PC-9 (cell line): ENCODE measurements around the gene NUP205.

Source experiments
- EZH2 ChIP-seq: fragments of 200-600 bp; sonication (generic); IDR thresholded peaks from 2 replicates; pipeline ENCODE4 v1.8.0; 2017; ENCODE audit warnings: antibody characterized with exemption, low read depth
- TF ChIP-seq, protein P1 (sequence below): fragments of 200-600 bp; sonication (generic); conservative IDR thresholded peaks from 2 replicates; pipeline ENCODE4 v1.6.1; 2017; ENCODE audit warnings: mixed run types, antibody characterized with exemption, mild to moderate bottlenecking, moderate library complexity

DNA sequence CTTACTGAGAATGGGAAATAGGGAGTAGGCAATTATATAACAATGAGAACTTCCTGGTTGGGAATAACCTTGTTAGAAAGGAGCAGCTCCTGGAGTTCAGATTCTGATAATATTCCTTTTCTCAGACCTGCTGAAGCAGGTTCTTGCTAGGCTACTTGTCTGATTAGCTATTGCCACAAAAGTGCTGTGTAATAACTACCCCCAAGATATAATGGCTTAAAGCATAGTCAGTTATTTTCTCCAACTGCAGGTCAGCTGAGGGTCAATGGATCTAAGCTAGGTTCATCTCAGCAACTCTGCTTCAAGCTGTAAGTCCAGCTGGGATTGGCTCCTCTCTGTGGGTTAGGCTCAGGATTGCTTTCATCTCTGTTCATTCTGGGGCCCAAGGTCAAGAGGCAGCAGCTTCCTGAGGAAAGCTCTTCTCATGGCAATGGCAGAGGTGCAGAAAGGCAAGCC, 38.5 kb upstream of the NUP205 start:
- TF ChIP-seq, protein P1, sequence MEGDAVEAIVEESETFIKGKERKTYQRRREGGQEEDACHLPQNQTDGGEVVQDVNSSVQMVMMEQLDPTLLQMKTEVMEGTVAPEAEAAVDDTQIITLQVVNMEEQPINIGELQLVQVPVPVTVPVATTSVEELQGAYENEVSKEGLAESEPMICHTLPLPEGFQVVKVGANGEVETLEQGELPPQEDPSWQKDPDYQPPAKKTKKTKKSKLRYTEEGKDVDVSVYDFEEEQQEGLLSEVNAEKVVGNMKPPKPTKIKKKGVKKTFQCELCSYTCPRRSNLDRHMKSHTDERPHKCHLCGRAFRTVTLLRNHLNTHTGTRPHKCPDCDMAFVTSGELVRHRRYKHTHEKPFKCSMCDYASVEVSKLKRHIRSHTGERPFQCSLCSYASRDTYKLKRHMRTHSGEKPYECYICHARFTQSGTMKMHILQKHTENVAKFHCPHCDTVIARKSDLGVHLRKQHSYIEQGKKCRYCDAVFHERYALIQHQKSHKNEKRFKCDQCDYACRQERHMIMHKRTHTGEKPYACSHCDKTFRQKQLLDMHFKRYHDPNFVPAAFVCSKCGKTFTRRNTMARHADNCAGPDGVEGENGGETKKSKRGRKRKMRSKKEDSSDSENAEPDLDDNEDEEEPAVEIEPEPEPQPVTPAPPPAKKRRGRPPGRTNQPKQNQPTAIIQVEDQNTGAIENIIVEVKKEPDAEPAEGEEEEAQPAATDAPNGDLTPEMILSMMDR = no peak
- no peak for TF ChIP-seq EZH2
